ENCODE measurements around the gene TMEM88.

TMEM88 gene

DNA sequence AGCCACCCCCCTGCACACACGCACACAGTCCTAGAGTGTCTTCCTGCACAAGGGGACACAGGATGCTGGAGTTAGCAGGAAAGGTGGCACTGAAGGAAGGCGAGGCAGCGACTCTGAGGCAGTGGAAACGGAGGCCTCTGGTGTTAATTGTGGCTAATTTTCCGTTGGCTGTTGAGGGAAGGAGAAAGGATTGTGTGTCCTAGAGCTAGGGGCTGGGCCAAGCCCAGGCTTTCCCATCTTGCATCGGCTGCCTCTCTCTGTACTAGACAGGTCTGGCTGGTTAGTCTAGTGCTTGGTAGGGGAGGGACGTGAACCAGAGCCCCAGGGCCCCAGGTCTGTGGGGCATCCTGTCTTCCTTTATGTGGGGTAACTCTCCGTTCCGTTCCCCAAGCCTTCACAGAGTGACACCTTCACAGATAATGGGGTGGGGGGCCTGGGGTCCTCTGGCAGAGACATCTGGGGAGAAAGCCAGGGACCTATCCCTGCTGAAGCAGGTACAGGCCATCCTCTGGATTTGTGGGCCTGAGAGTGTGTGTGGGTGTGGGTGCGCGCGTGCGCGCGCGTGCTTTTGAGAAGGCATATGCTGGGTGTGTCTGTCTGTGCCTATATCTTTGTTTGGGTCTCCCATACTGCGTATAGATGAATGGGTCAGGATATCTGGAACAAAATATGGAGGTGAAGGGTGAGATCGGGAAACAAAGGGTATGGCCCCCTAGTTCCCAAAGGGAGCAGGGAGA, 33.5 kb downstream of the TMEM88 start, which contains the start of gene CHD3:
Gene CHD3, plus strand, starts transcription at position 606 of the 737 bp plus-strand sequence. CDS start 212 bp downstream, outside the sequence.
- TF ChIP-seq GATA3 (IDR thresholded peaks at IDR 0.05; ENCODE audit: low read depth, low read length) (no peak), GATA2 (IDR thresholded peaks at IDR 0.05; ENCODE audit: low read depth, low read length) (no peak)

DNA sequence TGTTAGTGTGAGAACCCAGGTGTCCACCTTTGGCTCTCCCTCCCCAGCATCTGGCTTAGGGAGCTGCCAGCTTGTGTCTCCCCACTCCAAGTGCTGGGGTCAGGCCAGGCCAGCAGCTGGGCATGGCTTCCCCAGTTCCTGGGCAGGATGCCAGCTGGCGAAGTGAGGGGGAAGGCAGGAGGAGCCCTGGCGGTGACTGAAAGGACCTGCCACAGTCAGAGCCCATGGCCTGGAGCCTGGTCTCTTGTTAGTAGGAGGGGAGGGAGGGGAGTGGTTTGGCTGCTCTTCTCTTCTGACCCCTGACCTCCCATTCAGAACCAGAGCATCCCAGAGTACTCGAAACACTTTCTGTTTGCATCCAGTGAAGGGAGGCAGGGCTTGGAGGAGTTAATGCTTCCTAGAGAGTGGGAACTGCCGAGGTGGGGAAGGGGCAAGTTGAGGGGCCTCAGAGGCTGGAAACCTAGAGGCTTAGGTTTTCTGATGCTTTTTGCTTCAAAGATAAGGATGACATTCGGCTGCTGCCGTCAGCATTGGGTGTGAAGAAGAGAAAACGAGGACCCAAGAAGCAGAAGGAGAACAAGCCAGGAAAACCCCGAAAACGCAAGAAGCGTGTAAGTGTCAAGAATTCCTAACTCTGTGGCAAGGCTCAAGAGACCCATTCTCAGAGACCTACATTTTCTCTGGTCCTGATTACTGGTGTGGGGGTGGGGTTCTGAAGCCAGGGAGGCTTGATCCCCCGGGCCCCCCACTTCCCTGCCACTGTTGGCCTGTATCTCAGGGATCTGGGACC, 34.5 kb downstream of the TMEM88 start:
- TF ChIP-seq GATA2 (IDR thresholded peaks at IDR 0.05; ENCODE audit: low read depth, low read length) (no peak), GATA3 (IDR thresholded peaks at IDR 0.05; ENCODE audit: low read depth, low read length) (no peak)

DNA sequence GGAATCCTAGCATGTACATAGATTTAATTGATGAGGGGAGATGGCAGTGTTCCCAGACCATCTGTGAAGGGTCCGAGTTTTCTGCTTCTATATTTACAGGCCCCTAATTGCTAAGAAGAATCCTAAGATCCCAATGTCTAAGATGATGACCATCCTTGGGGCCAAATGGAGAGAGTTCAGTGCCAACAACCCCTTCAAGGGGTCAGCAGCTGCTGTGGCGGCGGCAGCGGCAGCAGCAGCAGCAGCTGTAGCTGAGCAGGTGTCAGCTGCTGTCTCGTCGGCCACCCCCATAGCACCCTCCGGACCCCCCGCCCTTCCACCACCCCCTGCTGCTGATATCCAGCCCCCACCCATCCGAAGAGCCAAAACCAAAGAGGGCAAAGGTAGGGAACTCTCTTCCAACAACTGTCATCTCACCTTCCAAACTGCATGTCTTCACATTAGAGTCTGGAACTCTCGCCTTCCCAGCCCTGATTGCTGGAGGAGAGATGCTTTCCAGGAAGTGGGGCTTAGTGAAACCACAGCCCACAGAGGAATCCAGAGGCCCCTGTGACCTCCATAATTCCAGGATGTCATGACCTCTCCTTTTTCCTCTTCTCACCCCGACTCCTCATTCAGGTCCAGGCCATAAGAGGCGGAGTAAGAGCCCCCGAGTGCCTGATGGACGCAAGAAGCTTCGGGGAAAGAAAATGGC, 38.5 kb downstream of the TMEM88 start:
- TF ChIP-seq GATA2 (IDR thresholded peaks at IDR 0.05; ENCODE audit: low read depth, low read length) (no peak), GATA3 (IDR thresholded peaks at IDR 0.05; ENCODE audit: low read depth, low read length) (no peak)

DNA sequence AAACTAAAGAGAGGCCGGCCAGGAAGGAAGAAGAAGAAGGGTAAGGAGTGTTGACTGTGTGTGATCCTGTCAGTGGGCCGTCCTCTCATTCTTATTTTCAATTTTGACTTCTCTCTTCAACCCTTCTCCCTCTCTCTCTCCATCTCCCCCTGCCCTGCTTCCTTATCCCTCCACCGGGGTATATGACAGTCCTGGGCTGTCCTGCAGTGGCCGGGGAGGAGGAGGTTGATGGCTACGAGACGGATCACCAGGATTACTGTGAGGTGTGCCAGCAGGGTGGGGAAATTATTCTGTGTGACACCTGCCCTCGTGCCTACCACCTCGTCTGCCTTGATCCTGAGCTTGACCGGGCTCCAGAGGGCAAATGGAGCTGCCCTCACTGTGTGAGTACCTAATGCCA, 39.4 kb downstream of the TMEM88 start:
- TF ChIP-seq GATA3 (IDR thresholded peaks at IDR 0.05; ENCODE audit: low read depth, low read length) (no peak), GATA2 (IDR thresholded peaks at IDR 0.05; ENCODE audit: low read depth, low read length) (no peak)

DNA sequence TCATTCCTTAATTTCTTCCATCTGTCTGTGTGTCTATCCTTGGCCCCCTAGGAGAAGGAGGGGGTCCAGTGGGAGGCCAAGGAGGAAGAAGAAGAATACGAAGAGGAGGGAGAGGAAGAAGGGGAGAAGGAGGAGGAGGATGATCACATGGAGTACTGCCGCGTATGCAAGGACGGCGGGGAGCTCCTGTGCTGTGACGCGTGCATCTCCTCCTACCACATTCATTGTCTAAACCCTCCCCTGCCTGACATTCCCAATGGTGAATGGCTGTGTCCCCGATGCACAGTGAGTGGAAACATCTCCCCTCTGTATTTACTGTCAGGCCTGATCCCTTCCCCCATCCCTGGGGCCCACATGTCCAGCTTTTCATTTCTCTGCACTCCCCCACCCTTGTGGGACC, 40.0 kb downstream of the TMEM88 start:
- TF ChIP-seq GATA3 (IDR thresholded peaks at IDR 0.05; ENCODE audit: low read depth, low read length) (no peak), GATA2 (IDR thresholded peaks at IDR 0.05; ENCODE audit: low read depth, low read length) (no peak)

DNA sequence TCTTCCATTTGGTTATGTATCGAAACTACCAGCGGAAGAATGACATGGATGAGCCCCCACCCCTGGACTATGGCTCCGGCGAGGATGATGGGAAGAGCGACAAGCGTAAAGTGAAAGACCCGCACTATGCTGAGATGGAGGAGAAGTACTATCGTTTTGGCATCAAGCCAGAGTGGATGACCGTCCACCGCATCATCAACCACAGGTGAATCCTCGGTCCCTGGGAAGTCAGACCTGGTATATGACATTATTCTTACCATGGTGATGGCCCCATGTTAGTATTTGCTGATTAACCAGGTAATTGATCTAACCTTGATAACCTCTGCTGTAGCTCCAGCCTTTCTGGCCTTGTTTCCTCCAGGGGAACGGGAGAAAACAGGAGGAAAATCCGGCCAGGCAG, 42.2 kb downstream of the TMEM88 start:
- TF ChIP-seq GATA3 (IDR thresholded peaks at IDR 0.05; ENCODE audit: low read depth, low read length) (no peak), GATA2 (IDR thresholded peaks at IDR 0.05; ENCODE audit: low read depth, low read length) (no peak)

DNA sequence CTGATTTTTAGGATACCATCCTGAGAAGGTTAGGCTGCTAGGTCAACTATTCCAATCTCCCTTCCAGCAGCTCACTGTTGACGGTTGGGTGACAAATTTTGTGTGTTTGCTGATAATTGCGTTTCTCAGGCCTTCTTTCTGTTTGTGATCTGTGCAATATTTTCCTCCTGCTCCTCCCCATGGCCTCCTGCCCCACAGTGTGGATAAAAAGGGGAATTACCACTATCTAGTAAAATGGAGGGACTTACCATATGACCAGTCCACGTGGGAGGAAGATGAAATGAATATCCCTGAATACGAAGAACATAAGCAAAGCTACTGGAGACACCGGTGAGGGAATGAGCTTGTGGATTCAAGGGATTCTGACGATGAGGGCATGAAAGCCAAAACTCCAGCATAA, 42.9 kb downstream of the TMEM88 start:
- TF ChIP-seq GATA3 (IDR thresholded peaks at IDR 0.05; ENCODE audit: low read depth, low read length) (no peak), GATA2 (IDR thresholded peaks at IDR 0.05; ENCODE audit: low read depth, low read length) (no peak)

DNA sequence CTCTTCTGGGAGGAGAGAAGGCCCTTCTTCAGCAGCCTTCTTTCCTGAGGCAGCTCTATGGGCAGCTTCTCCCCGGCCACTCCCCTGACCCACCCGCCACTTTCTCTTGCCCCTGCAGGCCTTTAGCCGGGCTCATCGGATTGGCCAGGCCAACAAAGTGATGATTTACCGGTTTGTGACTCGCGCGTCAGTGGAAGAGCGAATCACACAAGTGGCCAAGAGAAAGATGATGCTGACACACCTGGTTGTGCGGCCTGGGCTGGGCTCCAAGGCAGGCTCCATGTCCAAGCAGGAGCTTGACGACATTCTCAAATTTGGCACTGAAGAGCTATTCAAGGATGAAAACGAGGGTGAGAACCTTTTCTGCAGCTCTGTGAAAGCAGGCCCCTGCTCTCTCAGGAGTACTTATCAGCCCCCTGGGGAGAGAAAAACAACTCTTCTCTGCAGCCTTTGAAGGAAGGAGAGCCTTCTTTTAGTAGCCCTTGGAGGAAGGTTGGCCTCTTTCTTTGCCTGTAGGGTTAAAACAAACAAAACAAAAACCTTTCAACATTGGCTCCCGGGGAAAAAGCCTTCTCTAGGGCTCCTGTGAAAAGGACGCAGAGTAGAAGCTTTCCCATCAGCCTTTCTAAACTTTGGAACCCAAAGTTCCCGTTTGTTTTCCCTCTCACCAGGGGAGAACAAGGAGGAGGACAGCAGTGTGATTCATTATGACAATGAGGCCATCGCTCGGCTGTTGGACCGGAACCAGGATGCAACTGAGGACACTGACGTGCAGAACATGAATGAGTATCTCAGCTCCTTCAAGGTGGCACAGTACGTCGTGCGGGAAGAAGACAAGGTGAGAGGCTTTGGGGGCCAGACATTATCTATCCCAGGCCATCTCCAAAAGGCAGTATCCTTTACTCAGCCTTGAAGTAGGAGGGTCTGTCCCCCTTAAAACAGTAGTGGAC, 48.6 kb downstream of the TMEM88 start:
- TF ChIP-seq GATA3 (IDR thresholded peaks at IDR 0.05; ENCODE audit: low read depth, low read length) (no peak), GATA2 (IDR thresholded peaks at IDR 0.05; ENCODE audit: low read depth, low read length) (no peak)

Data from SH-SY5Y (cell line).